GM18873 (cell line): ENCODE measurements around the gene KREMEN2.

Experiments used
- ATAC-seq: cut with Tn5 transposase; IDR thresholded peaks from one replicate; pipeline ENCODE4 v1.9.1; 2021; ENCODE audit warnings: mild to moderate bottlenecking, moderate library complexity, moderate number of reproducible peaks; ENCODE audit not compliant: unreplicated experiment, low FRiP score

KREMEN2 gene

DNA sequence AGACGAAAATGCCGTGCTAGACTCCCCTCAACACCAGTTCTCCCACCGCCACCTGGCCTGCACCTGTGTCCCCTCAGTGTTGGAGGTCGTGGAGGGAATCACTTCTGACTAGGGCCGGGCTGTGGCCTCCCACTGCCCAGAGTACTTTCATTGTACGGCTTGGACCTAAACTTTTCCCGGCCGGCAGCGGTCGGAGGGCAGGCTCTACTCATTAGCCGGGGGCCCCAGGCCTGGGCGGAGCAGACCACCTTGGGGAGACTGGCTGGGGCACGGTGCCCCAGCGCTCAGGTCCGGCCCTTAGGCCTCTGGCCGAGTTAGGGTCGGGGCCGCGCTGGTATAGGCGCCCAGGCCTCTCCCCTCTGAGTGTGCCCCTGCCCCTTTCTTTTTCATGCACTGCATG lies 53.3 kb downstream of the KREMEN2 start:
- ATAC-seq, result no peak
